Activated T-cell treated with anti-CD3 and anti-CD28 coated beads, Interleukin-2, amount 50 U/mL, for 24 hours (primary cell): Measurements from ENCODE around the gene CDC42EP2.

Experiments
- DNase-seq: peaks from one replicate; pipeline ENCODE4 v3.0.0-alpha.2; 2020
- H3K27ac Mint-ChIP-seq: 2 replicates; pipeline ENCODE4 v1.8.0; 2020; ENCODE audit warnings: mild to moderate bottlenecking, mixed read lengths
- H3K27me3 Mint-ChIP-seq: 2 replicates; pipeline ENCODE4 v1.8.0; 2020; ENCODE audit warnings: mixed read lengths
- H3K36me3 Mint-ChIP-seq: 2 replicates; pipeline ENCODE4 v1.8.0; 2020; ENCODE audit warnings: low read depth, mixed read lengths
- H3K4me1 Mint-ChIP-seq: 2 replicates; pipeline ENCODE4 v1.8.0; 2020; ENCODE audit warnings: low read depth, mixed read lengths
- H3K4me3 Mint-ChIP-seq: 2 replicates; pipeline ENCODE4 v1.8.0; 2020; ENCODE audit warnings: mild to moderate bottlenecking, moderate library complexity, mixed read lengths
- H3K9me3 Mint-ChIP-seq: 2 replicates; pipeline ENCODE4 v1.8.0; 2020; ENCODE audit warnings: mixed read lengths

CDC42EP2 gene

GRCh38 chr11:65305501-65306268 is 9.0 kb upstream of the CDC42EP2 start:
- H3K9me3 Mint-ChIP-seq: no peaks in the 10 kb centered on the region
- H3K27me3 Mint-ChIP-seq: no peaks in the 10 kb centered on the region
- no peak overlapping the region for H3K4me3 Mint-ChIP-seq
- no peaks in the 10 kb centered on the region for H3K4me1 Mint-ChIP-seq
- DNase-seq: no peak
- no peak overlapping the region for H3K27ac Mint-ChIP-seq
- peaks cover 44% of the 10 kb centered on the region for H3K36me3 Mint-ChIP-seq

- no peaks in the 10 kb centered on the region for H3K9me3 Mint-ChIP-seq
- H3K27ac Mint-ChIP-seq: no peak overlapping the region
- H3K4me3 Mint-ChIP-seq: no peak overlapping the region
- no peaks in the 10 kb centered on the region for H3K27me3 Mint-ChIP-seq
- no peak for DNase-seq
- H3K4me1 Mint-ChIP-seq: no peaks in the 10 kb centered on the region
- H3K36me3 Mint-ChIP-seq: peaks cover 30% of the 10 kb centered on the region
These were observed 7.1 kb upstream of the CDC42EP2 start for GRCh38 chr11:65307298-65308229.

DNA sequence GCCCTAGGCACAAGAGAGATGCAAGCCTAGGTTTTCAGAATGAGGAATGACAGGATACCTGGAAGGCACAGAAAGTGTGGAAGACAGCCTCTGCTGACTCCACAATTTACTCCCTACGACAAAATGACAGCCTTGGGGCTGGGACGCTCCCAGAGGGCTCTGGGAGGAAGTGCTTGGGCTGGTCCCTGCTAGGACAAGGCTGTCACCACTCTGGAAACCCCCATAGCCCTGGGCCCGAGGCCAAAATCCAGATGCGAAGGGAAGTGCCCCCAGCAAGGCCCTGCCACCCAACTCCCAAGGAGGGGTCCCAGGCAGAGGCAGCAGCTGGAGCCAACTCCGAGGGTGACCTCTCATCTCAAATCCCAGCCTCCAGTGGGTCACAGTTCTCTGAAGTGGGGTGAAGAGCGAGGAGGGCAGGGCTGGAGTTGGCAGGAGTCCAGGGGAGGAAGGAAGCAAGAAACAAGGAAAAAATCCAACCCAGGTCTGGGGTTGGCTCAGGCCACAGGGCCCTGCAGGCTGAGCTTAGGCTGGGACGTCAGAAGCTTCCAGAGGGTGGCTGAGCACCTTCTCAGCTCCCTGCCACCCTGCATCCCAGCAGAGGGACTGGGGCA is 6.3 kb upstream of the CDC42EP2 start:
- Mint-ChIP-seq H3K27me3 (peaks cover 2% of the 10 kb centered on the region), H3K36me3 (peaks cover 23% of the 10 kb centered on the region), H3K27ac (no peak overlapping the region), H3K4me1 (no peaks in the 10 kb centered on the region), H3K9me3 (no peaks in the 10 kb centered on the region), H3K4me3 (no peak overlapping the region)
- DNase-seq: no peak

- no peaks in the 10 kb centered on the region for H3K9me3 Mint-ChIP-seq
- no peak overlapping the region for H3K4me3 Mint-ChIP-seq
- peaks cover 17% of the 10 kb centered on the region for H3K36me3 Mint-ChIP-seq
- H3K4me1 Mint-ChIP-seq: no peaks in the 10 kb centered on the region
- H3K27me3 Mint-ChIP-seq: peaks cover 8% of the 10 kb centered on the region
- H3K27ac Mint-ChIP-seq: no peak overlapping the region
- no peak for DNase-seq
These were observed 5.7 kb upstream of the CDC42EP2 start for GRCh38 chr11:65309006-65309405.

GRCh38 chr11:65310215-65310614 is 4.5 kb upstream of the CDC42EP2 start:
- H3K4me1 Mint-ChIP-seq: peaks cover 3% of the 10 kb centered on the region
- peaks cover 12% of the 10 kb centered on the region for H3K27me3 Mint-ChIP-seq
- H3K4me3 Mint-ChIP-seq: no peak overlapping the region
- H3K27ac Mint-ChIP-seq: no peak overlapping the region
- H3K36me3 Mint-ChIP-seq: peaks cover 8% of the 10 kb centered on the region
- DNase-seq: no peak
- H3K9me3 Mint-ChIP-seq: no peaks in the 10 kb centered on the region

DNA sequence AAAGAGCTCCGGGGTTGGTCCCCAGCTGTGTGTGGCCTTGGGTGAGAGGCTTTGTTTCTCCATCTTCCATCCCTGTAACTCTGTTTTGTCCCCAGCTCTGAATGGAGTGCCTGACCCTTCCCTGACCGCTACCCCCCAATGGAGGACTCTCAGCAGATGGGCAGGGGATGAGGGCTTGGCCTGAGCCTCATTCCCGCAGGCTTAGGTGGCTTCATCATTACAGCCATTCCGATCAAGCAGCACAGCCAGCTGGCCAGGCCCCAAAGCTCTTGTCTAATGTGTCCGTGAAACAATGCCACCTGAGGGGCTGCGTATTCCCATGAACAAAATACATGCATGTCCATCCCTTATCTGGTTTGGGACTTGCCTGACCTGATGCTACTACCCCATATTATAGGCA is 3.9 kb upstream of the CDC42EP2 start:
- DNase-seq: no peak
- peaks cover 4% of the 10 kb centered on the region for H3K36me3 Mint-ChIP-seq
- peaks cover 6% of the 10 kb centered on the region for H3K4me1 Mint-ChIP-seq
- peaks cover 12% of the 10 kb centered on the region for H3K27me3 Mint-ChIP-seq
- H3K27ac Mint-ChIP-seq: no peak overlapping the region
- no peak overlapping the region for H3K4me3 Mint-ChIP-seq
- H3K9me3 Mint-ChIP-seq: no peaks in the 10 kb centered on the region

GRCh38 chr11:65311170-65311678 is 3.4 kb upstream of the CDC42EP2 start:
- H3K36me3 Mint-ChIP-seq: no peaks in the 10 kb centered on the region
- no peaks in the 10 kb centered on the region for H3K9me3 Mint-ChIP-seq
- peaks cover 17% of the 10 kb centered on the region for H3K27me3 Mint-ChIP-seq
- H3K4me3 Mint-ChIP-seq: no peak overlapping the region
- no peak overlapping the region for H3K27ac Mint-ChIP-seq
- no peak for DNase-seq
- H3K4me1 Mint-ChIP-seq: peaks cover 11% of the 10 kb centered on the region

DNA sequence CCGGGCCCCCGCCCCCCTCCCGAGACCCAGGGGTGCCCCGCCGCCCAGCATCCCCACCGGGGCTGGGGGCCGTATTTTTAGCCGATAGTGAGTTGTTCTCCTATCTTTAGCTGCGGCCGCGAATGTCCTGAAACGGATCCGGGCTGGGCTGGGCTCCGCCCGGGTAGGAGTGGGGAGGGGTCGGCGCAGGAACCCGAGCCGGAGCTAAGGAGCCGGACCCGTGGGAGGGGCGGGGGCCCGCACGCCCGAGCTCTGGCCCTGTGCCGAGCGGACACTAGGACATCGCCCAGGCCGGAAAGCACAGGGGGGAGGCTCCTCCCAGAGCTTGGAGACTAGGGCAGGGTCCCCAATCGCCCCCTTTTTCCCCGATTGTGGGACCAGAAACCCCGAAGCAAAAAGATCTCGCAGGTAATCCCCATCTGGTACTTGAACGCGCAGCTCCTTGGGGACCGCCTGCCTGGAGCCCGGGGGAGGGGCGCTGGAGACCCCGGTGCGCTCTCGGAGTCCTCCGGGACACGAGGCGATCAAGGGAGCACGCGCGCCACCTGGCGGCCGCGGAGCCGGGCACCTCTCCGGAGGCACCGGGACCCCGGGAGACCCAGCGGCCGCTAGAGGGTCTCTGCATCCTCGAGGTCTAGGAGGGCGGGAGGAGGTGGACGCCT is 669 bp downstream of the CDC42EP2 start:
- Mint-ChIP-seq H3K4me1 (peaks cover 12% of the 10 kb centered on the region), H3K27me3 (peaks cover 19% of the 10 kb centered on the region), H3K36me3 (no peaks in the 10 kb centered on the region), H3K4me3 (peak overlapping the region; percentile 81), H3K9me3 (no peaks in the 10 kb centered on the region), H3K27ac (no peak overlapping the region)
- peak; percentile 90 for DNase-seq

DNA sequence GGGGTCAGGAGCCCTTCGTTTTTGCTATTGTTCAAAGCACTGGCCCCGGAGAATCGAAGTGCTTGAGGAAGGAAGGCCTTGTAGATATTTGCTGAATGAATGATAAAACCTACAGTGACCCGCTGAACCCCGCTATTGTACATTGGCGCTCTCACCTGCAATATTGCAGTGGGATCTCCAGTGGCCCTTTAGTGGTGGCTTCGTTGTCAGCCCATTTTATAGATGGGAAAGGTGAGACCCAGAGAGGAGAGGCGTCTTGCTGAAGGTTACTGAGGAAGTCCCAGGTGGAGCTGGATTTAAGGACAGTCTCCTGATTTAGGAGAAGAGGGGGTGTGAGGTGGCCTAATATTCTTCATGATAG is 1.2 kb downstream of the CDC42EP2 start:
- Mint-ChIP-seq H3K27ac (no peak overlapping the region), H3K4me1 (peaks cover 12% of the 10 kb centered on the region), H3K36me3 (no peaks in the 10 kb centered on the region), H3K27me3 (peaks cover 19% of the 10 kb centered on the region), H3K9me3 (no peaks in the 10 kb centered on the region), H3K4me3 (peak overlapping the region; percentile 81)
- DNase-seq: no peak

DNA sequence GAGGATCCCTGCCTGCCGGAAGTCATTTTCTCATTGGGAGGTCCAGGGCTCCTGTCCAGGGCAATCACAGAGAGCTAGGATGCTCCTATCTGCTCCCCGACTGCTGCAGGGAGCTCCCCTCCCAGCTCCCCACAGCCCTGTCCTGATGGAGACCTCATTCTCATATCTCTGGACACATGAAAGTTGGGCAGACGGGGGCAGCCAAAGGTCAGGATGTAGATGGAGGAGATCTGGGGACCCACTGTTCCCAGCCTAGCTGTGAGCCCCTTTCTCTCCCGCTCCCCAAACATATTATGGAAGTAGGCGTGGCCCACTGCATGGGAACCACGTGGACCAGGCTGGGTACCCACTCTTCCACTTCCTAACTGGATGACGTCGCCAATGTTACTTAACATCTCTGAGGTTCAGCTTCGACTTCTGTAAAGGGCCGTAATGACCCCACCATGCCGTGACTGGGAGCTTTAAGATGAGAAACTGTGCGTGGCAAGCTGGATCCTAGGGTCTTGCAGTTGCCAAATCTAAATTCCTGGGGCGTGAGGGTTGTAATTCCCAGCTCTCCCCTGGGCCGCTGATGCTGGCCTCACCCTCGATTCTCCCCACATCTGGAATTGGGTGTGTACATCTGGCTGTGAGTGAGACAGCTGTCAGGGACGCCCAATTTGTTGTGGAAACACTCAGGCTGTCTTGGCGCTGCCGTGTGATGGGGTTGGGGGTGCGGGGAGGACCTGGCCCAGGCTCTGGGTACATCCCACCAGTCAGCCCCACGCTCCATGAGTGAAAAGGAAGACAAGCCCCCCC is 1.8 kb downstream of the CDC42EP2 start:
- Mint-ChIP-seq H3K4me3 (peak overlapping the region; percentile 81), H3K27me3 (peaks cover 19% of the 10 kb centered on the region), H3K27ac (no peak overlapping the region), H3K36me3 (no peaks in the 10 kb centered on the region), H3K9me3 (no peaks in the 10 kb centered on the region), H3K4me1 (peaks cover 12% of the 10 kb centered on the region)
- no peak for DNase-seq

DNA sequence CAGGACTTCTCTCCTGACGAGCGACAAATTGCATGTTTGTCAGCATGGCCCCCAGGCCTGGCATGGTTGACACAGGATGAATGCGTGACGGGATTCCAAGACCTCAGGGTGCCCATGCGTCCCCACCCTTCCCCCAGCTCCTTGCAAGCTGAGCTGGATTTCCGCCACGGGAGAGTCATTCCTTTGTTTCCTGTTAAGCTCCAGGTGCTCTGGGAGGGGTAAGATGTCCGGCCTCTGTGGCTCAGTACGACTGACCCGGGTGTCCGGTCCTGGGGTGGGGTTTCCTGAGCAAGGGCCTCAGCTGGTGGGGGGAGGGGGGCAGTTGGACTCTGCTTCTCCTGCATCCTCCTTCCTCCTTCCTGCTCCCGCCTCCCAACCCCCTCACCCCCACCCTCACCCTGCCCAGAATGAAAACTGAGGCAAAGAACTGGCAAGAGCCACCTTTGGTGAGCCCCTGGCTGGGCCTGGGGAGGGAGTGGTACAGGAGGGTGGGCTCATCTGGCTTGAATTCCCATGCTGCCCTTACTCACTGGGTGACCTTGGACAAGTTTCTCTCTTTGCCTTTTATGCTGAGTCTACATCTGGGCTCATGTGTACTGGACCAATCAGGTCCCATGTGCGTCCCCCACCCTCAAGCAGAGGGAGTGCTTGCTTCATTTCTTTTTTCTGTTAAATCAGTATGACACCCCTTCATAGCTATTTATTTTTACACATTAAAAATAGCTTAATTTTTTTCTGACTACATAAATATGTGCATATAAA is 2.5 kb downstream of the CDC42EP2 start:
- DNase-seq: no peak
- H3K36me3 Mint-ChIP-seq: peaks cover 2% of the 10 kb centered on the region
- peaks cover 19% of the 10 kb centered on the region for H3K27me3 Mint-ChIP-seq
- H3K4me3 Mint-ChIP-seq: no peak overlapping the region
- peaks cover 12% of the 10 kb centered on the region for H3K4me1 Mint-ChIP-seq
- no peak overlapping the region for H3K27ac Mint-ChIP-seq
- no peaks in the 10 kb centered on the region for H3K9me3 Mint-ChIP-seq

GRCh38 chr11:65320386-65321075 is 5.9 kb downstream of the CDC42EP2 start:
- Mint-ChIP-seq H3K9me3 (no peaks in the 10 kb centered on the region), H3K36me3 (peaks cover 2% of the 10 kb centered on the region), H3K27me3 (peaks cover 10% of the 10 kb centered on the region), H3K27ac (peak overlapping the region; percentile 33), H3K4me3 (no peak overlapping the region), H3K4me1 (peaks cover 7% of the 10 kb centered on the region)
- no peak for DNase-seq

DNA sequence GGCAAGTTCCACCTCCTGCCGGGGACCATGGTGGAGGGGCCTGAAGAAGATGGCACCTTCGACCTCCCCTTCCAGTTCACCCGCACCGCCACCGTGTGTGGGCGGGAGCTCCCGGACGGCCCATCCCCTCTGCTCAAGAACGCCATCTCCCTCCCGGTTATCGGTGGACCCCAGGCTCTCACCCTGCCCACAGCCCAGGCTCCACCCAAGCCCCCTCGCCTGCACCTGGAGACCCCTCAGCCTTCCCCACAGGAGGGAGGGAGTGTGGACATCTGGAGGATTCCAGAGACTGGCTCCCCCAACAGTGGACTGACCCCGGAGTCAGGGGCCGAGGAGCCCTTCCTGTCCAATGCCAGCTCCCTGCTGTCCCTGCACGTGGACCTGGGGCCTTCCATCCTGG is 6.4 kb downstream of the CDC42EP2 start:
- H3K4me1 Mint-ChIP-seq: peaks cover 2% of the 10 kb centered on the region
- peaks cover 7% of the 10 kb centered on the region for H3K27me3 Mint-ChIP-seq
- H3K9me3 Mint-ChIP-seq: no peaks in the 10 kb centered on the region
- H3K4me3 Mint-ChIP-seq: no peak overlapping the region
- no peak for DNase-seq
- H3K36me3 Mint-ChIP-seq: peaks cover 2% of the 10 kb centered on the region
- H3K27ac Mint-ChIP-seq: no peak overlapping the region
